ENCODE measurements around the gene P2RY13. TPM values are rescaled to one million over a fixed set of nuclear protein-coding genes. Genes with fewer than 3 reads are reported as not detected.
A peak's percentile ranks its signal among the peaks of the same experiment; 100 is the strongest.

The P2RY13 gene
- total RNA-seq, 4 donors from 2014 or later: 0.72 to 10.7 (median 3.4) TPM

DNA sequence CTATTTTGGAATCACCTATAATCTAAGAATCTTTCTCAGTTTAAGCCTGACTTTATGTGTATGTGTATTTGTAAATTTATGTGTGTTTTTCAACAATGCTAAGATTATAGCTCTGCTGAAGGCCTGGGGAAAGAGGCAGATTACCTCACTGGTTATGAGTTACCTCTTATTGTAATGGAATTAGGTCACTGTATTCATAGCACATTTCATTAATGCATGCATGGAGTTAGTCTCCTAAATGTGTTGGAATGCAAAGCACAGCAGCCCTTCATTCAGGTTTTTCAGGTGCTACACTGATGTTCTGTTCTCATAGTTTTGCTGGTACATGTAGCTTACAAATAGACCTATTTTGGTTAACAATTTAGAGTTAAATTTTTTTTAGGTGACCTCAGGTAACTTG, 22.2 kb downstream of the P2RY13 start:
- DNase-seq (ENCODE audit: low spot score): no peak
- no peak for ATAC-seq (ENCODE audit: low FRiP score)
- TF ChIP-seq, protein P1, sequence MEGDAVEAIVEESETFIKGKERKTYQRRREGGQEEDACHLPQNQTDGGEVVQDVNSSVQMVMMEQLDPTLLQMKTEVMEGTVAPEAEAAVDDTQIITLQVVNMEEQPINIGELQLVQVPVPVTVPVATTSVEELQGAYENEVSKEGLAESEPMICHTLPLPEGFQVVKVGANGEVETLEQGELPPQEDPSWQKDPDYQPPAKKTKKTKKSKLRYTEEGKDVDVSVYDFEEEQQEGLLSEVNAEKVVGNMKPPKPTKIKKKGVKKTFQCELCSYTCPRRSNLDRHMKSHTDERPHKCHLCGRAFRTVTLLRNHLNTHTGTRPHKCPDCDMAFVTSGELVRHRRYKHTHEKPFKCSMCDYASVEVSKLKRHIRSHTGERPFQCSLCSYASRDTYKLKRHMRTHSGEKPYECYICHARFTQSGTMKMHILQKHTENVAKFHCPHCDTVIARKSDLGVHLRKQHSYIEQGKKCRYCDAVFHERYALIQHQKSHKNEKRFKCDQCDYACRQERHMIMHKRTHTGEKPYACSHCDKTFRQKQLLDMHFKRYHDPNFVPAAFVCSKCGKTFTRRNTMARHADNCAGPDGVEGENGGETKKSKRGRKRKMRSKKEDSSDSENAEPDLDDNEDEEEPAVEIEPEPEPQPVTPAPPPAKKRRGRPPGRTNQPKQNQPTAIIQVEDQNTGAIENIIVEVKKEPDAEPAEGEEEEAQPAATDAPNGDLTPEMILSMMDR (IDR thresholded peaks at IDR 0.05): no peak

DNA sequence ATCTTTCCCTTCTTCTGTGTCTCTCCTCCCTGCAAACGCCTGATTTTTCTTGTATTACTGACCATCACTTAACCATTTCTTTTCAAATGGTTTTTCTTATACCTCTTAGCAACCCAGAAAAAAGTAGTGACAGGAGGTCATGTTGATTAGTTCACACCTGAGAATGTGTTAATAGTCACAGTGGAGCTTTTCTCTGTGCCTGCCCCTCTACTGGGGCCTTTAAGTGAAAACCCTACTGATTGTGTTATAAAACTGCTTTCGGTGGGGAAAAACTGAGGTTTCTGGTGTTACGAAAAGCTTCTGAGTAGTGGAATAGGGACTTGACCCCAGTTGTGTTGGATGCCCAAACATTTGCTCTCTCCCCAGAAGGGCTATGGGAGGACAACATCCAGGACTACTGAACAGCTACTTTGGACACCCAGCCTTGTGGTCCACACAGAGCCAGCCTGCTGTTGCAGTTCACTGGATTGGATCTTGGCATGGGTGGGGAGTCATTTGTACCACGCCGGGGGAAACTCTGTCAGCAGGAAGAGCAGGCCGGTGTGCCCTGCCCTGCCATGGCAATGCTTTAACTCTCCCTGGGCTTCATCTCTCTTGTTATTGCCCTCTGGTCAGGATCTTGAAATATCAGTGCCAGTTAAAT, 23.1 kb downstream of the P2RY13 start:
- DNase-seq (ENCODE audit: low spot score) (no peak), ATAC-seq (ENCODE audit: low FRiP score) (no peak)
- TF ChIP-seq, protein P1 (IDR thresholded peaks at IDR 0.05): no peak

DNA sequence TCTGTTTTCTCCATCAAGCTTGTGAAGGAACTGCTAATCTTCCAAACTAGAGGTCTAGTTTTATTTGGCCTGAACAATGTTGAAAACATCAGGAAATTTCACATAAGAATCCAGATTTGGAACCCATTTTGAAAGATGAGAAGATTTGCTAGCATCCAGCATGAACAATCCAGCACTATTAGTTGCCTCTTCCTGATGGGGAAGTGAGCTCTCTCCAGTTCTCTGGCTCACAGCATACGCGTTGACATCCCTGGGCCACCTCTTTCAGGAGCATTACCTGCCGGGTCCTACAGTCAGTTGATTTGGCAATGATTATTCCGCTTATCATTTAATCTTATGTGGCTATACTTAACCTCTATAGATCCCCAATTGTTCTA, 23.6 kb downstream of the P2RY13 start:
- ATAC-seq (ENCODE audit: low FRiP score): no peak
- DNase-seq (ENCODE audit: low spot score): no peak
- TF ChIP-seq, protein P1 (IDR thresholded peaks at IDR 0.05): no peak

DNA sequence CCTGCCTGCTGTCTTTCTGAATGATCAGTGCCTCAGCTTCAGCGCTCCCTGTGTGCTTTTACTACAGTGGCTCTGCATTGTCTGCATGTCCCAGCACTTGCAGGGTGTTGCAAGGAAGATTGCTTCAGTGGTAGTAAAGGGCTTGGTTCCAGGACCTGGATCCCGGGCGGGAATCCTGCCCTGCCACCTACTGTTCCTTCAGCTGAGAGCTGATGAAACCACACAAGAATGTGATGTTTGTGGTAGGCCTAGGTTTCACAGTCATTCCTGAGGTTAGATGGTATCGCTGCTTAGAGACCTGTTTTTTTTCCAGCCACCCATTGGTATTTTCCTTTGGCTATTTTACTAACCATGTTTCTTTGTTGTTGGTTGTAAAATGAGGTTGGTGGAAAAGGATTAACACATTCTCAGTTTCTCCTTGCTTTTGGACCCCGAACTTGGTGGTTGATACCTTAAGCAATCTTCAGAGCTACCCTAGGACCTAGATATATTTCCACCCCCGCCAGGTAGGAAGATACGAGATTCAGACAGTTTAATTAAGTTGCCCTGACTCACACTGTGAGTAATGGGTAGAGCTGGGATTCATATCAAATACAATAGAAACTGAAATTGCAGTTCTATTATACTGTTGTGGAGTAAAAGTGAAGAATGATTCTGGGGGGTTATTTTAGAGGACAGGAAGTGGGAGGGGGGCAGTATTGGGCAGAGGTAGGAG, 24.1 kb downstream of the P2RY13 start:
- TF ChIP-seq, protein P1 (IDR thresholded peaks at IDR 0.05): no peak
- ATAC-seq (ENCODE audit: low FRiP score) (peak; percentile 81), DNase-seq (ENCODE audit: low spot score) (no peak)

DNA sequence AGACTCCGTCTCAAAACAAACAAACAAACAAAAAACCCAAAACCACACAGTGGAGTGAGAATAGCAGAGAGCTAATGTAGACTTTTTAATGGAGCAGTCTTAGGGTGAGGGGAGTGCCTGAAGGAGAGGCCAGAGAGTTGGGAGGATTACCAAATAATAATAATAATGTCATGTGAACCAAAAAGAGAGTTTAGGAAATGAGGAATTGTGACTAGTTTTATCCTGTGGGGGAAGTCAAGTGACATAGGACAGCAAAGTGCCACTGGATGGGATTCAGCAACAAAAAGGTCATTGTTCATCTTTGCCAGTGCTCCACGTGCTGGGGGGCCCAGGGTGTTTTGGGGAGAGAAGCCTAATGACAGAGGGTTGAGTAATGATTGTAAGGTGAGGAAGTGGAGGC, 25.6 kb downstream of the P2RY13 start:
- TF ChIP-seq, protein P1 (IDR thresholded peaks at IDR 0.05): no peak
- ATAC-seq (ENCODE audit: low FRiP score): no peak
- DNase-seq (ENCODE audit: low spot score): no peak

DNA sequence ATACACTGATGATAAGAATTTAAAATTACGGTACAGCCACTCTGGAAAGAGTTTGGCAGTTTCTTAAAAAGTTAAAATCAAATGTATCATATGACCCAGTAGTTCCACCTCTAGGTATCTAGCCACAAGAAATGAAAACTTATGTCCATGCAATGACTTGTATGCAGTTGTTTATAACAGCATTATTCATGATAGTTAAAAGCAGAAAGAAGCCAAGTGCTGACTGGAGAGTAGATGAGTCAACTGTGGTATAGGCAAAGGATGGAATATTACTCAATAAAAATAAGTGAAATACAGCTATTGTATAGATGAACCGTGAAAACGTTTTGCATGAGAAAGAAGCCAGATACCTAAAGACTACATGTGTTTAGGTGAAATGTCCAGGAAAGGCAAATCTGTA, 27.6 kb downstream of the P2RY13 start:
- TF ChIP-seq, protein P1 (IDR thresholded peaks at IDR 0.05): no peak
- ATAC-seq (ENCODE audit: low FRiP score) (no peak), DNase-seq (ENCODE audit: low spot score) (no peak)

DNA sequence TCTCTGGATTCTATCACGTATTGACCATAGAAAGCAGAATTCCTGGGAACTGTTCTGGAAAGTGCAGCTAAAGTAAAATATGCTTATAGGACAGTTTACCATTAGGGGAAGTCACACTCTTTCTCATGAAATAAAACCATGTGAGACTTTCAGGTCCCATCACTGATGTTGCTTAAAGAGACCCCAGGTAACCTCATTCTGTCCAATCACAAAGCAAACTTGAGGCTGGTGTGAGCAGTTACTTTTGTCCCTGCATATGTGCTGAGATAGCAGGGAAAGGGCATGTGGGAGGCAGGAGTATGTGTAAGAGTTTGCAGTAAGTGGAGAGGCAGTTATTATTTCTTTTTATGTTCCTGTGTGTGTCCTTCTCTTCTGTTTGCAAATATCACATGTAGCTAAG, 28.8 kb downstream of the P2RY13 start:
- DNase-seq (ENCODE audit: low spot score): no peak
- ATAC-seq (ENCODE audit: low FRiP score): no peak

More for the DNA sequence above, 28.8 kb downstream of the P2RY13 start:
- TF ChIP-seq, protein P1 (IDR thresholded peaks at IDR 0.05): no peak

Data from omental fat pad (tissue), 4 donors.